WERI-Rb-1 (cell line): ENCODE data around the gene SAMD8.
"Not testable (repeated sequence)": the region's sequence is repeated elsewhere in the genome, so short reads cannot be mapped to it uniquely, and the experiment has no call there.

Source experiments
- DNase-seq: peaks from one replicate; pipeline ENCODE4 v3.0.0-alpha.2; 2020
- H3K27ac ChIP-seq: fragments of 250-450 bp; sonication (Bioruptor Pico); 2 replicates; pipeline ENCODE4 v1.5.1; 2020; ENCODE audit warnings: mild to moderate bottlenecking, moderate library complexity
- H3K27me3 ChIP-seq: fragments of 250-450 bp; sonication (Bioruptor Pico); 2 replicates; pipeline ENCODE4 v1.5.1; 2021; ENCODE audit warnings: mild to moderate bottlenecking, low read depth, moderate library complexity; ENCODE audit not compliant: insufficient read depth, severe bottlenecking
- H3K36me3 ChIP-seq: fragments of 250-450 bp; sonication (Bioruptor Pico); 2 replicates; pipeline ENCODE4 v1.5.1; 2020; ENCODE audit warnings: mild to moderate bottlenecking, moderate library complexity
- H3K4me3 ChIP-seq: 2 replicates; pipeline ENCODE4 v1.5.1; 2011; ENCODE audit warnings: low read depth, mild to moderate bottlenecking, control low read depth, low read length
- H3K9me3 ChIP-seq: fragments of 250-450 bp; sonication (Bioruptor Pico); 2 replicates; pipeline ENCODE4 v1.5.1; 2021; ENCODE audit warnings: mild to moderate bottlenecking, moderate library complexity; ENCODE audit not compliant: severe bottlenecking
- TF ChIP-seq, protein P1 (sequence below): IDR thresholded peaks from 2 replicates; pipeline ENCODE4 v1.5.1; 2011; ENCODE audit warnings: low read depth, mild to moderate bottlenecking, control low read depth, inconsistent platforms, low read length

Gene SAMD8

DNA sequence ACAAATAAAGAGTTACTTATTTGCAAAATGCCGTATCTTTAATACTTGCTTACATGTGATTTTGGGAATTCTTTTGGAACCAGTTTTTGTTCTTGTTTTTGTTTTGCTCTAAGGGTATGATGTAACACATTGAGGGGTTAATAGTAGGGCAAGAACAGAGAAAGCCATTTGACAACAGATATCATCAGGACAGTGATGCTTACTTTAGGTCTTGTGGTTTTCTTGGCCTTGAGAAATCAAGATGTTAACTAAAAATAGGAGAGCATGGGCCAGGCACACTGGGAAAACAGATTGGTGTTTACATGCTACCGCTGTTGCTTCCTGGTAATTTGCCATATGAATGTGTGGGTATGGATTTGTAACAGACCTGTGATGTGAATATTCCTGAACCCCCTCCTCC, 3.7 kb downstream of the SAMD8 start:
- TF ChIP-seq, protein P1, sequence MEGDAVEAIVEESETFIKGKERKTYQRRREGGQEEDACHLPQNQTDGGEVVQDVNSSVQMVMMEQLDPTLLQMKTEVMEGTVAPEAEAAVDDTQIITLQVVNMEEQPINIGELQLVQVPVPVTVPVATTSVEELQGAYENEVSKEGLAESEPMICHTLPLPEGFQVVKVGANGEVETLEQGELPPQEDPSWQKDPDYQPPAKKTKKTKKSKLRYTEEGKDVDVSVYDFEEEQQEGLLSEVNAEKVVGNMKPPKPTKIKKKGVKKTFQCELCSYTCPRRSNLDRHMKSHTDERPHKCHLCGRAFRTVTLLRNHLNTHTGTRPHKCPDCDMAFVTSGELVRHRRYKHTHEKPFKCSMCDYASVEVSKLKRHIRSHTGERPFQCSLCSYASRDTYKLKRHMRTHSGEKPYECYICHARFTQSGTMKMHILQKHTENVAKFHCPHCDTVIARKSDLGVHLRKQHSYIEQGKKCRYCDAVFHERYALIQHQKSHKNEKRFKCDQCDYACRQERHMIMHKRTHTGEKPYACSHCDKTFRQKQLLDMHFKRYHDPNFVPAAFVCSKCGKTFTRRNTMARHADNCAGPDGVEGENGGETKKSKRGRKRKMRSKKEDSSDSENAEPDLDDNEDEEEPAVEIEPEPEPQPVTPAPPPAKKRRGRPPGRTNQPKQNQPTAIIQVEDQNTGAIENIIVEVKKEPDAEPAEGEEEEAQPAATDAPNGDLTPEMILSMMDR = no peak
- DNase-seq = no peak
- H3K4me3 ChIP-seq = no peak overlapping the region
- no peaks in the 10 kb centered on the region for H3K27me3 ChIP-seq
- H3K36me3 ChIP-seq = no peaks in the 10 kb centered on the region
- no peak overlapping the region for H3K27ac ChIP-seq
- H3K9me3 ChIP-seq = no peaks in the 10 kb centered on the region

DNA sequence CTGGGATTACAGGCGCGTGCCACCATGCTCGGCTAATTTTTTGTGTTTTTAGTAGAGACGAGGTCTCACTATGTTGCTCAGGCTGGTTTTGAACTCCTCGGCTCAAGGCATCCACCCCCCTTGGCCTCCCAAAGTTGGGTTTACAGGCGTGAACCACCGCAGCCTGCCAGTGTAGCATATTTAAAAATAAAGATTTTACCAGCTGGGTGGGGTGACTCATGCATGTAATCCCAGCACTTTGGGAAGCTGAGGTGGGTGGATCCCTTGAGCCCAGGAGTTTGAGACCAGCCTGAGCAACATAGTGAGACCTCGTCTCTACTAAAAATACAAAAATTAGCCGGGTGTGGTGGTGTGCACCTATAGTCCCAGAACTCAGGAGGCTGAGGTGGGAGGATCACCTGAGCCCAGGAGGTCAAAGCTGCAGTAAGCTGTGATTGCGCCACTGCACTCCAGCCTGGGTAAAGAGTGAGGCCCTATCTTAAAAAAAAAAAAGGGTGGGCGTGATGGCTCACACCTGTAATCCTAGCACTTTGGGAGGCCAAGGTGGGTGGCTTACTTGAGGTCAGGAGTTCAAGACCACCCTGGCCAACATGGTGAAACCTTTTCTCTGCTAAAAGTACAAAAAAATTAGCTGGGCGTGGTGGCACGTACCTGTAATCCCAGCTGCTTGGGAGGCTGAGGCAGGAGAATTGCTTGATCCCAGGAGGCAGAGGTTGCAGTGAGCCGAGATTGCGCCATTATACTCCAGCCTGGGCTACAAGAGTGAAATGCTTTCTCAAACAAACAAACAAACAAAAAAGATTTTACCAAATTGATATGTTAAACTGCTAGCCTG, 5.7 kb downstream of the SAMD8 start:
- H3K9me3 ChIP-seq, H3K4me3 ChIP-seq, H3K27ac ChIP-seq, H3K36me3 ChIP-seq, H3K27me3 ChIP-seq, DNase-seq: not testable (repeated sequence)

DNA sequence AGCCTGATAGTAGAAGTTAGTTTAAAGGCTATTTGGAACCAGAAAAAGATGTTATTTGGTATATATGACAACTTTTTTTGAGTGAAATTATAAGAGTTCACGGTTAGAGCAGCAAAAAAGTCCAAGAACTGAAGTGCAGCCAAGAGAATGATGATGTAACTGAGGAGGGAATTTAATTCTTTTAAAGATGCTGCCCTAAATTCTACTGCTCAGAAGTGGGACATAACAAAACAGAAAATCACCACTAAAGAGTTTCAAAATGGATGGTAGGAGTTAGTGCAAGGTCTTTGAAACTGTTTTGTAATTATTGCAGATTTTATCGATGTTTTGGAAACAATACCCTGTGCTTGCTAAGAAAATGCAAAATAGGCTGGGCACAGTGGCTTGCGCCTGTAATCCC, 6.5 kb downstream of the SAMD8 start:
- no peak overlapping the region for H3K27ac ChIP-seq

DNA sequence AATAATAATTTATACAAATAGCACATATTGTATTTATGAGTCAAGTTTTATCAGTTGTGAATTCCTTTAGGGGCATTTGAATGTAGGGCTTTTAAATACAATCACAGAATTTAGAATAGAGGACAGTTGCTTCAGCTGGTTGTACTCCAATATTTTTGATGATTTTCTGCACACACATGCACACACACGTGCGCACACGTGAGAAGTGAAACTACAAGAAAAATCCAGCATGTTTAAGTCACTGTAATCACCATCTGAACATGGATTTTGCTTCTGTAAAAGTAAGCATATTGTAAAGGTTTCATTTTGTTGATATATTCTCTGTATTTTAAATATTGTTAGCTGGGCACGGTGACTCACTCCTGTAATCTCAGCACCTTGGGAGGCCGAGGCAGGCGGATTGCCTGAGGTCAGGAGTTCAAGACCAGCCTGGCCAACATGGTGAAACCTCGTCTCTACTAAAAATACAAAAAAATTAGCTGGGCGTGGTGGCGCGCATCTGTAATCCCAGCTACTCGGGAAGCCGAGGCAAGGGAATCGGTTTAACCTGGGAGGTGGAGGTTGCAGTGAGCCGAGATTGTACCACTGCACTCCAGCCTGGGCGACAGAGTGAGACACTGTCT, 8.1 kb downstream of the SAMD8 start:
- not testable (repeated sequence) for H3K9me3 ChIP-seq, H3K27ac ChIP-seq, H3K27me3 ChIP-seq, DNase-seq, H3K36me3 ChIP-seq, H3K4me3 ChIP-seq

More for the DNA sequence above, 6.5 kb downstream of the SAMD8 start:
- H3K9me3 ChIP-seq = no peaks in the 10 kb centered on the region
- H3K27me3 ChIP-seq = no peaks in the 10 kb centered on the region
- H3K36me3 ChIP-seq = no peaks in the 10 kb centered on the region
- TF ChIP-seq, protein P1 = no peak
- DNase-seq = no peak
- no peak overlapping the region for H3K4me3 ChIP-seq

DNA sequence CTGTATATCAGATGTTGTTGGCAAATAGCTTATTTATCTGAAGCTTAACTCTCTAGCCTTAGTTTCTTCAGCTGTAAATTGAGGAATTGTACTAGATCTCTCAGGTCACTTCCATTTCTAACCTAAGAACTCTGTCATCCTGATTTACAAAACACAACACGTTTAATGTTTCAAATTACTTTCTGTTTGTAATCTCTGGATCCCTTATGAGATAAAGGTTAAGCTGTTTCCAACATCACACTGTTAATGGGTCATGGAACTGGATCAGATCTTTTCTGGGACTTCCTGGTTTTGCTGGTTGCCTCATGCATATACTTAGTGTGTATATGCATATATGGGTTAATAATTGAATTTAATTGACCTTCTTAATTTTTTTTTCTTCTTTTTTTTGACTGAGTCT, 9.9 kb downstream of the SAMD8 start:
- Histone ChIP-seq H3K4me3 (no peak overlapping the region), H3K27me3 (no peaks in the 10 kb centered on the region), H3K36me3 (no peaks in the 10 kb centered on the region), H3K27ac (no peak overlapping the region), H3K9me3 (no peaks in the 10 kb centered on the region)
- no peak for DNase-seq
- TF ChIP-seq, protein P1 = no peak

DNA sequence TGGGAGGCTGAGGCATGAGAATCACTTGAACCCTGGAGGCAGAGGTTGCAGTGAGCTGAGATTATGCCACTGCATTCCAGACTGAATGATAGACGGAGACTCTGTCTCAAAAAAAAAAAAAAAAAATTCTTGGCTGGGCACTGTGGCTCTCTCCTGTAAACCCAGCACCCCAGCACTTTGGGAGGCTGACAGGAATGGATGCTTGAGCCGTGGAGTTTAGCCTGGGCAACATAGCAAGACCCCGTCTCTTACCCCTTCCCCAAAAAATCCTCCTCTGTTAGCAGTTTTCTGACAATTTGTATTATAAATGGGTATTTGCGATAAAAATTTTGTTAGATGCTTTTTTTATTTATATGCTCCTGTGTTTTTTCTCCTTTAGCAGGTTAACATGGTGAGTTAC, 11.0 kb downstream of the SAMD8 start:
- DNase-seq = no peak
- Histone ChIP-seq H3K27me3 (no peaks in the 10 kb centered on the region), H3K9me3 (no peaks in the 10 kb centered on the region), H3K36me3 (no peaks in the 10 kb centered on the region), H3K27ac (no peak overlapping the region), H3K4me3 (no peak overlapping the region)
- TF ChIP-seq, protein P1 = no peak
